Body of pancreas (tissue), 4 donors: ENCODE results near the gene DCAF10.

Experiments used
- CTCF ChIP-seq, 7 experiments: fragments of 450-650 bp in 4 of 7; fragments of 200-600 bp in 3 of 7; sonication (generic) in 3 of 7; IDR thresholded peaks; one replicate each; pipeline ENCODE4 v1.5.1; 2016 to 2019; ENCODE audit warnings: antibody characterized with exemption in 7 of 7
- POLR2A ChIP-seq, 3 donors: fragments of 450-650 bp; IDR thresholded peaks; one replicate each; pipeline ENCODE4 v1.6.1; 2016; ENCODE audit warnings: antibody characterized with exemption in 3 of 3, mild to moderate bottlenecking in 2 of 3

- no peak for TF ChIP-seq POLR2A (IDR thresholded peaks at IDR 0.05)
- no peak for TF ChIP-seq CTCF (IDR thresholded peaks at IDR 0.05)
Measured at GRCh38 chr9:37880916-37881479, 80.4 kb downstream of the DCAF10 start.
